Activated CD8-positive, alpha-beta memory T cell treated with anti-CD3 and anti-CD28 coated beads, Interleukin-2, amount 10 ng/mL, durations not matched to agents 7 days and 5 days (primary cell): ENCODE measurements around the gene NPEPL1. TPM values are rescaled to one million over a fixed set of nuclear protein-coding genes. Genes with fewer than 3 reads are reported as not detected.
"Not testable (repeated sequence)": the region's sequence is repeated elsewhere in the genome, so short reads cannot be mapped to it uniquely, and the experiment has no call there.

Source experiments
- ATAC-seq: fragments of 150-1000 bp; cut with Tn5 transposase; one replicate; pipeline ENCODE4 v1.10.0; 2021; ENCODE audit warnings: moderate library complexity
- CTCF ChIA-PET: fragments of 350-600 bp; sonication (Branson Sonifier 250); formaldehyde crosslinking; loops from one replicate; lab custom pipeline; 2021; ENCODE audit warnings: antibody characterized with exemption; lab: Charles Lee
- DNase-seq: peaks from one replicate; pipeline ENCODE4 v3.0.0-alpha.2; 2020
- H3K27ac Mint-ChIP-seq: one replicate; pipeline ENCODE4 v1.8.0; 2021; ENCODE audit warnings: mild to moderate bottlenecking, mixed read lengths
- H3K27me3 Mint-ChIP-seq: one replicate; pipeline ENCODE4 v1.8.0; 2021; ENCODE audit warnings: mixed read lengths
- H3K36me3 Mint-ChIP-seq: one replicate; pipeline ENCODE4 v1.8.0; 2021; ENCODE audit warnings: mild to moderate bottlenecking, mixed read lengths
- H3K4me1 Mint-ChIP-seq: one replicate; pipeline ENCODE4 v1.8.0; 2021; ENCODE audit warnings: mixed read lengths
- H3K4me3 Mint-ChIP-seq: one replicate; pipeline ENCODE4 v1.8.0; 2021; ENCODE audit warnings: mild to moderate bottlenecking, moderate library complexity, mixed read lengths
- H3K9me3 Mint-ChIP-seq: one replicate; pipeline ENCODE4 v1.8.0; 2022; ENCODE audit warnings: low read depth, mixed read lengths
- total RNA-seq, 2 experiments: library from RNA; stranded (reverse); gene quantifications; one replicate each; pipeline ENCODE4 v1.2.3, GENCODE V29; 2021

The NPEPL1 gene
- total RNA-seq, 2 experiments from 2014 or later, result 19.3 to 30.4 TPM

- Mint-ChIP-seq H3K4me3 (no peak overlapping the region), H3K9me3 (no peaks in the 10 kb centered on the region), H3K36me3 (no peaks in the 10 kb centered on the region), H3K4me1 (no peaks in the 10 kb centered on the region), H3K27me3 (peaks cover 31% of the 10 kb centered on the region), H3K27ac (no peak overlapping the region)
- ATAC-seq, result no peak
- CTCF ChIA-PET, result no interaction called here
- DNase-seq, result peak; percentile 34
Measured at GRCh38 chr20:58753922-58754551, 61.4 kb downstream of the NPEPL1 start.

- Mint-ChIP-seq H3K4me1 (no peaks in the 10 kb centered on the region), H3K27me3 (peaks cover 34% of the 10 kb centered on the region), H3K36me3 (no peaks in the 10 kb centered on the region), H3K9me3 (no peaks in the 10 kb centered on the region), H3K27ac (no peak overlapping the region), H3K4me3 (no peak overlapping the region)
- no peak for DNase-seq
- CTCF ChIA-PET, result no interaction called here
- ATAC-seq, result no peak
Measured at GRCh38 chr20:58754584-58754983, 62.0 kb downstream of the NPEPL1 start.

- Mint-ChIP-seq H3K4me1 (no peaks in the 10 kb centered on the region), H3K4me3 (no peak overlapping the region), H3K27ac (no peak overlapping the region), H3K36me3 (no peaks in the 10 kb centered on the region), H3K9me3 (no peaks in the 10 kb centered on the region), H3K27me3 (peaks cover 34% of the 10 kb centered on the region)
- ATAC-seq, result no peak
- DNase-seq, result peak; percentile 36
- CTCF ChIA-PET, result no interaction called here
Measured at GRCh38 chr20:58755062-58755697, 62.6 kb downstream of the NPEPL1 start.

GRCh38 chr20:58755766-58756449, 63.3 kb downstream of the NPEPL1 start:
- CTCF ChIA-PET, result no interaction called here
- DNase-seq, result no peak
- peaks cover 30% of the 10 kb centered on the region for H3K27me3 Mint-ChIP-seq
- no peaks in the 10 kb centered on the region for H3K36me3 Mint-ChIP-seq
- ATAC-seq, result no peak
- no peaks in the 10 kb centered on the region for H3K9me3 Mint-ChIP-seq
- no peak overlapping the region for H3K4me3 Mint-ChIP-seq
- H3K4me1 Mint-ChIP-seq, result no peaks in the 10 kb centered on the region
- no peak overlapping the region for H3K27ac Mint-ChIP-seq

GRCh38 chr20:58756450-58756775, 63.8 kb downstream of the NPEPL1 start:
- no peaks in the 10 kb centered on the region for H3K9me3 Mint-ChIP-seq
- H3K4me3 Mint-ChIP-seq, result no peak overlapping the region
- peaks cover 31% of the 10 kb centered on the region for H3K27me3 Mint-ChIP-seq
- H3K4me1 Mint-ChIP-seq, result no peaks in the 10 kb centered on the region
- DNase-seq (no peak), ATAC-seq (no peak)
- CTCF ChIA-PET, result no interaction called here
- no peaks in the 10 kb centered on the region for H3K36me3 Mint-ChIP-seq
- H3K27ac Mint-ChIP-seq, result no peak overlapping the region

- H3K36me3 Mint-ChIP-seq, H3K27ac Mint-ChIP-seq, ATAC-seq, H3K4me1 Mint-ChIP-seq, H3K9me3 Mint-ChIP-seq, CTCF ChIA-PET, H3K4me3 Mint-ChIP-seq: not testable (repeated sequence)
- peak; percentile 21 for DNase-seq
- H3K27me3 Mint-ChIP-seq, result peaks cover 33% of the 10 kb centered on the region
Measured at GRCh38 chr20:58757647-58758046, 65.0 kb downstream of the NPEPL1 start.

GRCh38 chr20:58759947-58760346, 67.3 kb downstream of the NPEPL1 start:
- Mint-ChIP-seq H3K9me3 (no peaks in the 10 kb centered on the region), H3K4me1 (no peaks in the 10 kb centered on the region), H3K36me3 (no peaks in the 10 kb centered on the region), H3K27me3 (peaks cover 41% of the 10 kb centered on the region), H3K27ac (no peak overlapping the region), H3K4me3 (no peak overlapping the region)
- DNase-seq (peak; percentile 23), ATAC-seq (no peak)
- CTCF ChIA-PET, result no interaction called here

GRCh38 chr20:58760856-58761255, 68.3 kb downstream of the NPEPL1 start:
- ATAC-seq, result no peak

GRCh38 chr20:58762120-58762519, 69.5 kb downstream of the NPEPL1 start:
- CTCF ChIA-PET, result interaction anchor here (1.2 kb wide), 1 partner anchor 9 kb away, joined by 3 read pairs; no protein-coding TSS in a partner anchor
- Mint-ChIP-seq H3K36me3 (no peaks in the 10 kb centered on the region), H3K4me1 (no peaks in the 10 kb centered on the region), H3K27ac (no peak overlapping the region), H3K4me3 (no peak overlapping the region), H3K27me3 (peaks cover 60% of the 10 kb centered on the region), H3K9me3 (no peaks in the 10 kb centered on the region)
- DNase-seq, result no peak
- no peak for ATAC-seq

More at GRCh38 chr20:58760856-58761255, 68.3 kb downstream of the NPEPL1 start:
- H3K9me3 Mint-ChIP-seq, result no peaks in the 10 kb centered on the region
- H3K27me3 Mint-ChIP-seq, result peaks cover 50% of the 10 kb centered on the region
- no peaks in the 10 kb centered on the region for H3K36me3 Mint-ChIP-seq
- no peak overlapping the region for H3K27ac Mint-ChIP-seq
- no peaks in the 10 kb centered on the region for H3K4me1 Mint-ChIP-seq
- H3K4me3 Mint-ChIP-seq, result no peak overlapping the region
- CTCF ChIA-PET, result interaction anchor here (0.6 to 1.2 kb wide), 2 partner anchors 11 to 25 kb away, joined by 3 read pairs; no protein-coding TSS in a partner anchor
- no peak for DNase-seq

GRCh38 chr20:58763076-58763475, 70.5 kb downstream of the NPEPL1 start:
- H3K27ac Mint-ChIP-seq, result no peak overlapping the region
- no peak overlapping the region for H3K4me3 Mint-ChIP-seq
- no peaks in the 10 kb centered on the region for H3K4me1 Mint-ChIP-seq
- no peaks in the 10 kb centered on the region for H3K36me3 Mint-ChIP-seq
- ATAC-seq, result no peak
- no peaks in the 10 kb centered on the region for H3K9me3 Mint-ChIP-seq
- CTCF ChIA-PET, result no interaction called here
- no peak for DNase-seq
- H3K27me3 Mint-ChIP-seq, result peaks cover 63% of the 10 kb centered on the region

Other genes starting within 250 kb of the NPEPL1 start
- gene APCDD1L, start 177.4 kb upstream of the NPEPL1 start, total RNA-seq, result not detected
- 100 to 1,000 TPM; 120 to 165 TPM for gene STX16, start 41.5 kb upstream of the NPEPL1 start, total RNA-seq
- gene GNAS-AS1, start 158.1 kb downstream of the NPEPL1 start, total RNA-seq, result 1 to 10 TPM in 1 of 2 experiments, under 1 TPM in 1; 0.89 to 1.8 TPM
- gene GNAS, start 159.9 kb downstream of the NPEPL1 start, total RNA-seq, result 100 to 1,000 TPM; 817 to 859 TPM